ENCODE measurements around the gene ZGRF1. TPM values are rescaled to one million over a fixed set of nuclear protein-coding genes. Genes with fewer than 3 reads are reported as not detected.

Gene ZGRF1
- total and polyA plus RNA-seq, 10 of the 15 experiments (the other 5 are each of a cell fraction or from before 2014, with no cell fraction given), result 8.5 to 32.1 (median 20.1) TPM

DNA sequence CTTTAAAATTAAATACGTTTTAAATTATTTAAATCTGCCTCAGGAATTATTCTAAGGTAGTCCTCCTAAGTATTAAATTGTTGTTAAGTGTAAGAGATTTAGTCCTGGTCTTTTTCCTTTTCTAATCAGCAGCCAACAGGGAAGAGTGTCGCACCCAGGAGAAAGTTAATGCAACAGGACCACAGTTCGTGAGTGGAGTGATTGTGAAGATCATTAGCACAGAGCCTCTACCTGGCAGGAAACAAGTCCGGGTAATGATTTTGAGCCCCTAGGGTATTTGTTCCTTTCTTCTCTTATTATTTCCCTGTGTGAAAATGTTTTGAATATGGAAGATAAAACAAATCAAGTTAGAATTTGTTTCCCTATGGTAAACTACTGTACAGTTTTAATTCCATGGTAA is 13.6 kb upstream of the ZGRF1 start (continued):
- TF ChIP-seq TCF7 (IDR thresholded peaks at IDR 0.05; ENCODE audit: borderline replicate concordance) (no peak), SIX5 (IDR thresholded peaks at IDR 0.05; ENCODE audit: low read depth, low read length, severe bottlenecking) (no peak)

DNA sequence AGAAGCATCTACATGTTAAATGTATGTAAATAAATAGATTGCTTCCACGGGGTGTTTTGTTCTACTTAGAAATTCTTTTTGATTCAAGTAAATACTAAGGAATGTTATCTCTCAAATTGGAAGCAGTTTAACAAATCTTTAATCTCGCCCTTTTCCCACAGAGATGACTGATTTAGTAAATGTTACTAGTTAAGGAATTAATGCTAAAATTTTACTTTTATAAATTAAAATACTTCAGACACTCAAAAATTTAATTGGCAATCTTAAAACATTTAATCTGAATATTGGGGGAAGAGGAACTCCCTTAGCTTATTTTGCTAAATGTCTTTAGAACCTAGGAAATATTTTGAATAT is 12.3 kb upstream of the ZGRF1 start:
- ChIA-PET CTCF (interaction anchor here (1.0 to 3.3 kb wide), 4 partner anchors 8 to 303 kb away, joined by 3 to 16 read pairs (median 8); partner anchors contain the start of gene LARP7), RAD21 (ENCODE audit: unreplicated experiment) (interaction anchor here (1.0 kb wide), 1 partner anchor 114 kb away, joined by 3 read pairs; no protein-coding TSS in a partner anchor), SMC1A (ENCODE audit: uncharacterized antibody, unreplicated experiment) (interaction anchor here (0.7 kb wide), 1 partner anchor 13 kb away, joined by 4 read pairs; no protein-coding TSS in a partner anchor), POLR2A (interaction anchor here (0.6 kb wide), 1 partner anchor 14 kb away, joined by 5 read pairs; no protein-coding TSS in a partner anchor)
- 75% methylated on average over 2 of the region's 2 CpGs for WGBS (ENCODE audit: insufficient coverage, insufficient replicate concordance, low lambda C conversion rate, missing lambda C conversion rate)
- TF ChIP-seq FOS (IDR thresholded peaks at IDR 0.05; ENCODE audit: borderline replicate concordance, extremely low read depth, insufficient read length), result no peak
- no peak for TF ChIP-seq MYB (IDR thresholded peaks at IDR 0.05; ENCODE audit: borderline replicate concordance, low read depth, low read length)
- TF ChIP-seq, protein P1, sequence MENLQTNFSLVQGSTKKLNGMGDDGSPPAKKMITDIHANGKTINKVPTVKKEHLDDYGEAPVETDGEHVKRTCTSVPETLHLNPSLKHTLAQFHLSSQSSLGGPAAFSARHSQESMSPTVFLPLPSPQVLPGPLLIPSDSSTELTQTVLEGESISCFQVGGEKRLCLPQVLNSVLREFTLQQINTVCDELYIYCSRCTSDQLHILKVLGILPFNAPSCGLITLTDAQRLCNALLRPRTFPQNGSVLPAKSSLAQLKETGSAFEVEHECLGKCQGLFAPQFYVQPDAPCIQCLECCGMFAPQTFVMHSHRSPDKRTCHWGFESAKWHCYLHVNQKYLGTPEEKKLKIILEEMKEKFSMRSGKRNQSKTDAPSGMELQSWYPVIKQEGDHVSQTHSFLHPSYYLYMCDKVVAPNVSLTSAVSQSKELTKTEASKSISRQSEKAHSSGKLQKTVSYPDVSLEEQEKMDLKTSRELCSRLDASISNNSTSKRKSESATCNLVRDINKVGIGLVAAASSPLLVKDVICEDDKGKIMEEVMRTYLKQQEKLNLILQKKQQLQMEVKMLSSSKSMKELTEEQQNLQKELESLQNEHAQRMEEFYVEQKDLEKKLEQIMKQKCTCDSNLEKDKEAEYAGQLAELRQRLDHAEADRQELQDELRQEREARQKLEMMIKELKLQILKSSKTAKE (IDR thresholded peaks at IDR 0.05; ENCODE audit: low read depth, poor library complexity, severe bottlenecking), result no peak
- no peak for TF ChIP-seq STAT3 (IDR thresholded peaks at IDR 0.05; ENCODE audit: low read depth, low read length)
- no peak for TF ChIP-seq ZNF622 (IDR thresholded peaks at IDR 0.05)
- no peak for TF ChIP-seq ZSCAN29 (IDR thresholded peaks at IDR 0.05)
- TF ChIP-seq, protein P2, sequence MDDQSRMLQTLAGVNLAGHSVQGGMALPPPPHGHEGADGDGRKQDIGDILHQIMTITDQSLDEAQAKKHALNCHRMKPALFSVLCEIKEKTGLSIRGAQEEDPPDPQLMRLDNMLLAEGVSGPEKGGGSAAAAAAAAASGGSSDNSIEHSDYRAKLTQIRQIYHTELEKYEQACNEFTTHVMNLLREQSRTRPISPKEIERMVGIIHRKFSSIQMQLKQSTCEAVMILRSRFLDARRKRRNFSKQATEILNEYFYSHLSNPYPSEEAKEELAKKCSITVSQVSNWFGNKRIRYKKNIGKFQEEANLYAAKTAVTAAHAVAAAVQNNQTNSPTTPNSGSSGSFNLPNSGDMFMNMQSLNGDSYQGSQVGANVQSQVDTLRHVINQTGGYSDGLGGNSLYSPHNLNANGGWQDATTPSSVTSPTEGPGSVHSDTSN (IDR thresholded peaks at IDR 0.05; ENCODE audit: insufficient replicate concordance, low read depth, low read length), result no peak
- no peak for TF ChIP-seq RAD21 (IDR thresholded peaks at IDR 0.05; ENCODE audit: insufficient read depth, low read depth, low read length)
- TF ChIP-seq CBX5 (IDR thresholded peaks at IDR 0.05; ENCODE audit: low read depth), result no peak
- TF ChIP-seq CHD2 (IDR thresholded peaks at IDR 0.05; ENCODE audit: borderline replicate concordance, low read depth, low read length), result no peak
- TF ChIP-seq BCL11A (IDR thresholded peaks at IDR 0.05; ENCODE audit: low read depth, low read length), result no peak
- TF ChIP-seq POU2F2 (IDR thresholded peaks at IDR 0.05; ENCODE audit: borderline replicate concordance, low read depth, low read length), result no peak
- no peak for TF ChIP-seq EP300 (IDR thresholded peaks at IDR 0.05; ENCODE audit: borderline replicate concordance in 1 of 2, control insufficient read depth in 1 of 2, low read depth in 2 of 2, low read length in 2 of 2)
- no peak for TF ChIP-seq GATAD2B (conservative IDR thresholded peaks at IDR 0.05; ENCODE audit: low read depth)
- TF ChIP-seq PAX5 (IDR thresholded peaks at IDR 0.05; ENCODE audit: borderline replicate concordance, low read depth, low read length), result no peak
- TF ChIP-seq RELA (IDR thresholded peaks at IDR 0.05; ENCODE audit: borderline replicate concordance, partially characterized antibody), result no peak
- BruUV-seq (replicated peaks), result no TSS peak
- no peaks in the 10 kb centered on the region for H3K9me3 ChIP-seq (replicated peaks; ENCODE audit: control insufficient read depth, insufficient read depth, low read length)
- ATAC-seq, result no peak
- no peaks in the 10 kb centered on the region for H3K27me3 ChIP-seq (replicated peaks in 1 of 2; ENCODE audit: control insufficient read depth in 2 of 2, insufficient read depth in 2 of 2, low read length in 1 of 2)
- H3K79me2 ChIP-seq (ENCODE audit: control insufficient read depth, insufficient read depth, low read length), result no peaks in the 10 kb centered on the region
- no peaks in the 10 kb centered on the region for H3K4me1 ChIP-seq (ENCODE audit: control insufficient read depth, insufficient read depth, low read length)
- no peak overlapping the region for H3K4me2 ChIP-seq (ENCODE audit: control insufficient read depth, insufficient read depth)
- DNase-seq (ENCODE audit: low read depth, low spot score), result no peak
- H3K27ac ChIP-seq (ENCODE audit: control insufficient read depth, insufficient read depth), result no peak overlapping the region
- H2AFZ ChIP-seq (ENCODE audit: control insufficient read depth, low read depth, low read length), result no peak overlapping the region
- in situ Hi-C loops (cut with MboI), result no loop called here
- no peak overlapping the region for H3K4me3 ChIP-seq
- intact Hi-C loops (cut with micrococcal nuclease; ENCODE audit: unreplicated experiment), result no loop called here
- no peak overlapping the region for H3K9ac ChIP-seq (ENCODE audit: control insufficient read depth, insufficient read depth, low read length)
- peaks cover 3 to 19% of the 10 kb centered on the region in 2 experiments for H3K36me3 ChIP-seq (ENCODE audit: control insufficient read depth in 2 of 2, insufficient read depth in 2 of 2, low read length in 1 of 2)
- H4K20me1 ChIP-seq (ENCODE audit: control insufficient read depth, insufficient read depth), result no peaks in the 10 kb centered on the region
- no peak for FAIRE-seq

All from GM12878 (cell line).